Measurements from ENCODE around the gene FAM120A. TPM values are rescaled to one million over a fixed set of nuclear protein-coding genes. Genes with fewer than 3 reads are reported as not detected.
A peak's percentile ranks its signal among the peaks of the same experiment; 100 is the strongest.
"Not testable (repeated sequence)": the region's sequence is repeated elsewhere in the genome, so short reads cannot be mapped to it uniquely, and the experiment has no call there.

FAM120A gene
- total RNA-seq, 1 experiment from 2014 or later = 162 TPM

GRCh38 chr9:93508207-93508606 is 56.7 kb downstream of the FAM120A start:
- no peak for TF ChIP-seq CTCF (IDR thresholded peaks at IDR 0.05; ENCODE audit: unreplicated experiment)
- Mint-ChIP-seq H3K27me3 (ENCODE audit: insufficient read depth, unreplicated experiment) (no peaks in the 10 kb centered on the region), H3K9me3 (ENCODE audit: unreplicated experiment) (no peaks in the 10 kb centered on the region), H3K4me1 (ENCODE audit: insufficient read depth, unreplicated experiment) (peaks cover 52% of the 10 kb centered on the region), H3K36me3 (ENCODE audit: insufficient read depth, unreplicated experiment) (peaks cover 47% of the 10 kb centered on the region), H3K4me3 (ENCODE audit: unreplicated experiment) (no peak overlapping the region), H3K27ac (ENCODE audit: low read depth, unreplicated experiment) (peak overlapping the region; percentile 47)
- intact Hi-C loops (cut with micrococcal nuclease) = no loop called here
- ChIA-PET CTCF (interaction anchor here (0.6 to 2.4 kb wide), 4 partner anchors 11 to 557 kb away, joined by 3 to 5 read pairs (median 3); no protein-coding TSS in a partner anchor), POLR2A (interaction anchor here (1.2 to 1.9 kb wide), 2 partner anchors 10 to 55 kb away, joined by 4 to 9 read pairs; partner anchors contain the start of gene FAM120AOS)
- DNase-seq (ENCODE audit: unreplicated experiment) = no peak
- no TSS peak for BruUV-seq (replicated peaks)

- DNase-seq (ENCODE audit: unreplicated experiment) = no peak
- CTCF ChIA-PET = no interaction called here
- POLR2A ChIA-PET = interaction anchor here (0.7 to 1.9 kb wide), 3 partner anchors 9 to 56 kb away, joined by 3 to 9 read pairs (median 4); partner anchors contain the start of gene FAM120AOS
- TF ChIP-seq CTCF (IDR thresholded peaks at IDR 0.05; ENCODE audit: unreplicated experiment) = no peak
- intact Hi-C loops (cut with micrococcal nuclease) = no loop called here
- H3K27me3 Mint-ChIP-seq (ENCODE audit: insufficient read depth, unreplicated experiment) = no peaks in the 10 kb centered on the region
- no peak overlapping the region for H3K4me3 Mint-ChIP-seq (ENCODE audit: unreplicated experiment)
- peaks cover 48% of the 10 kb centered on the region for H3K4me1 Mint-ChIP-seq (ENCODE audit: insufficient read depth, unreplicated experiment)
- peaks cover 48% of the 10 kb centered on the region for H3K36me3 Mint-ChIP-seq (ENCODE audit: insufficient read depth, unreplicated experiment)
- no peak overlapping the region for H3K27ac Mint-ChIP-seq (ENCODE audit: low read depth, unreplicated experiment)
- H3K9me3 Mint-ChIP-seq (ENCODE audit: unreplicated experiment) = no peaks in the 10 kb centered on the region
- no TSS peak for BruUV-seq (replicated peaks)
Measured at GRCh38 chr9:93509084-93509483, 57.6 kb downstream of the FAM120A start.

DNA sequence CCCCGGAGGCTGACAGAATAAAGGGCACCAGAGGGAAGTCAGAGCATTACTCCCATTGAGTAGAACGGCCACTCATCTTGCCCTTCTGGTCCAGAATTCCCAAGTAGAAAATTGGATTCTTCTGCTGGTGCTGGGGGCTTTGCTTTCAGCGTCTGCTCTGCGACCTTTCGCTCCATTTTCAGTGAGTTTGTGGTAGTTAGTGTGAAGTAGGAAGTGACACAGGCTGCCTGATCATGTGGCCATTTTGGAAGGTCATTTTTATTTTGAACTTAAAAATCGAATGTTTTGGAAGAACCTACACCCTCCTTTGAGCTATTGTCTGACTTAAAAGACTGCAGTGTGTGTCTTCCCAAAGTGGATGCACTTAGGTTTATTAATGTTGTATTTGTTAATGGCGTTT is 58.6 kb downstream of the FAM120A start:
- no peak for DNase-seq (ENCODE audit: unreplicated experiment)
- ChIA-PET CTCF (interaction anchor here (0.9 kb wide), 1 partner anchor 402 kb away, joined by 4 read pairs; no protein-coding TSS in a partner anchor), POLR2A (interaction anchor here (1.9 kb wide), 1 partner anchor 57 kb away, joined by 9 read pairs; the partner anchor contains the start of gene FAM120AOS)
- peak overlapping the region; percentile 16 for H3K27ac Mint-ChIP-seq (ENCODE audit: low read depth, unreplicated experiment)
- TF ChIP-seq CTCF (IDR thresholded peaks at IDR 0.05; ENCODE audit: unreplicated experiment) = no peak
- H3K4me1 Mint-ChIP-seq (ENCODE audit: insufficient read depth, unreplicated experiment) = peaks cover 42% of the 10 kb centered on the region
- no peaks in the 10 kb centered on the region for H3K9me3 Mint-ChIP-seq (ENCODE audit: unreplicated experiment)
- no peaks in the 10 kb centered on the region for H3K27me3 Mint-ChIP-seq (ENCODE audit: insufficient read depth, unreplicated experiment)
- H3K4me3 Mint-ChIP-seq (ENCODE audit: unreplicated experiment) = no peak overlapping the region
- H3K36me3 Mint-ChIP-seq (ENCODE audit: insufficient read depth, unreplicated experiment) = peaks cover 41% of the 10 kb centered on the region
- BruUV-seq (replicated peaks) = no TSS peak
- intact Hi-C loops (cut with micrococcal nuclease) = no loop called here

GRCh38 chr9:93511228-93511627 is 59.7 kb downstream of the FAM120A start:
- CTCF ChIA-PET; intact Hi-C loops (cut with micrococcal nuclease); H3K4me3 Mint-ChIP-seq (ENCODE audit: unreplicated experiment); POLR2A ChIA-PET; H3K27me3 Mint-ChIP-seq (ENCODE audit: insufficient read depth, unreplicated experiment); BruUV-seq (replicated peaks); DNase-seq (ENCODE audit: unreplicated experiment); H3K27ac Mint-ChIP-seq (ENCODE audit: low read depth, unreplicated experiment); H3K9me3 Mint-ChIP-seq (ENCODE audit: unreplicated experiment): not testable (repeated sequence)
- H3K4me1 Mint-ChIP-seq (ENCODE audit: insufficient read depth, unreplicated experiment) = peaks cover 32% of the 10 kb centered on the region
- H3K36me3 Mint-ChIP-seq (ENCODE audit: insufficient read depth, unreplicated experiment) = peaks cover 38% of the 10 kb centered on the region

- POLR2A ChIA-PET = interaction anchor here (1.5 kb wide), 1 partner anchor 24 kb away, joined by 3 read pairs; no protein-coding TSS in a partner anchor
- H3K27me3 Mint-ChIP-seq (ENCODE audit: insufficient read depth, unreplicated experiment); BruUV-seq (replicated peaks); H3K4me3 Mint-ChIP-seq (ENCODE audit: unreplicated experiment); H3K9me3 Mint-ChIP-seq (ENCODE audit: unreplicated experiment); DNase-seq (ENCODE audit: unreplicated experiment); intact Hi-C loops (cut with micrococcal nuclease): not testable (repeated sequence)
- peaks cover 38% of the 10 kb centered on the region for H3K36me3 Mint-ChIP-seq (ENCODE audit: insufficient read depth, unreplicated experiment)
- H3K4me1 Mint-ChIP-seq (ENCODE audit: insufficient read depth, unreplicated experiment) = peaks cover 26% of the 10 kb centered on the region
- peak overlapping the region; percentile 23 for H3K27ac Mint-ChIP-seq (ENCODE audit: low read depth, unreplicated experiment)
- CTCF ChIA-PET = interaction anchor here (1.2 kb wide), 1 partner anchor 45 kb away, joined by 3 read pairs; no protein-coding TSS in a partner anchor
Measured at GRCh38 chr9:93512170-93512812, 60.8 kb downstream of the FAM120A start.
